ENCODE data around the gene BUD13.

The BUD13 gene

DNA sequence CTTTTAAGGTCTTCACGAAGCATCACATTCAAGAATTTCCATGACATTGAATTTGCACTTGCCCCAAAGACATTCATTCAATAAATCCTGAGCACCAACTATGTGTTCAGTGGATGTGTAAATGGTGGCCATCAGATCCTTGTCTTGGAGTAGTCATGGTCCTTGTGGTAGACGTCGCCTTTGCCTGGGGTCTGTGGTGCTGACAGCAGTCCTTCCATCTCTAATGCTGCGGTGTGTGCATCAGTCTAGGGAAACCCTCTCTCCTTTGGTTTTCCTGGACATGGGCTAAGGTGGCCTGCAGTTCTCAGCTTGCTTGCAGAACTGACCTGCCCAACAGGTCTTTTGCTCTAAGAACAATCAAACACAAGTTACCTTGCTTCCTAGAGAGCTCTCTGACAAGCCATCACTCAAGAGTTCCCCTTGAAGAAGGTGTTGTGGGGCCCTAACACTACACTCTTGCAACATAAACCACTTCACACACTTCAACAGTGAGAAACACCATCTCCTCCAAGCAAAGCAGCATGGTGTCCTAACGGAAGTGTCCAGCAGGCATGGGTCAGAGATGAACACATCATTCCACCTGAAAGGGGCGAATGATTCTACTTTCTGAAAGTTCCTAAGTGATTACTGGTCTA lies 72.1 kb downstream of the BUD13 start:
- H3K4me3 ChIP-seq (ENCODE audit: low read length): no peak overlapping the region
- DNase-seq (ENCODE audit: low read depth, low spot score): no peak
